Muscle layer of colon (tissue), 2 donors: ENCODE measurements around the gene PLEKHG4.

Source experiments
- H3K27ac ChIP-seq: one replicate; pipeline ENCODE4 v1.7.0; 2013; ENCODE audit warnings: low read depth, mild to moderate bottlenecking, low read length, moderate library complexity
- H3K27me3 ChIP-seq, 2 donors: one replicate each; pipeline ENCODE4 v1.7.0; 2013; ENCODE audit warnings: low read length in 2 of 2, mild to moderate bottlenecking in 2 of 2; ENCODE audit not compliant: insufficient read depth in 2 of 2, control insufficient read depth in 1 of 2
- H3K36me3 ChIP-seq: one replicate; pipeline ENCODE4 v1.7.0; 2013; ENCODE audit warnings: mild to moderate bottlenecking, low read length; ENCODE audit not compliant: insufficient read depth
- H3K4me1 ChIP-seq: one replicate; pipeline ENCODE4 v1.7.0; 2013; ENCODE audit warnings: mild to moderate bottlenecking, low read length; ENCODE audit not compliant: insufficient read depth
- H3K4me3 ChIP-seq, 2 donors: one replicate each; pipeline ENCODE4 v1.7.0; 2013; ENCODE audit warnings: low read length in 2 of 2, low read depth in 1 of 2, mild to moderate bottlenecking in 1 of 2, moderate library complexity in 1 of 2
- H3K9ac ChIP-seq: one replicate; pipeline ENCODE4 v1.7.0; 2013; ENCODE audit warnings: low read length
- H3K9me3 ChIP-seq: one replicate; pipeline ENCODE4 v1.7.0; 2013; ENCODE audit warnings: mild to moderate bottlenecking, low read length
- donor health status: abdominal sarcoma.
- donor health status: Adenocarcinoma of cecum.

PLEKHG4 gene

DNA sequence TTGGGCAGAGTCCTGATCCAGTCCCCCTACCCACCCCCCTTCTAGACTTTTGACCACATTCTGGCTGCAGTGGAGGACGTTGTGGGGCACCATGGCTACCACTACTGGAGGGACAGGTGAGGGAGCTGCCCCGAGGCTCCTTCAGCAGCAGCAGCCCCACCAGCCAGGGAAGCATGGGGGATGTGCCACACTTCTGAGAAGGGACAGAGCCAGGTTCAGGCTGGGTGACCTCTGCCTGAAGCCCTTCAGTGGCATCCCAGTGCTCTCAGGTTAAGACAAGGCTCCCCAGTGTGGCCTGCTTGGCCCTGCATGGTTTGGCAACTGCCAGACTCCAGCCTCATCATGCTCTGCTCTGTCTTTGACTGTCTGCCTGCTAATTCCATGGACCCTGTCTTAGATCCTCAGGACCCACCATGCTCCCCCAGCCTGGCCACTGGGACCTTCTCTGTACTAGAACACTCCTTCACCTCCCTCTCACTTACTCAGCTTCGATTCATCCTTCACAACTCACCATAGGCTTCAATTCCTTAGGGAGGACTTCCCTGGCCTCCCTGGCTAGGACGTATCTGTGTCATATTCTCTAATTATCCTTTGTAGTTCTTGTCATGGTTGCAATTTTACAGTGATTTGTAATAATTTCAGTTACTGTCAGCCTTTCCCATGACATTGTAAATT, 21.7 kb upstream of the PLEKHG4 start:
- H3K9ac ChIP-seq: no peak overlapping the region
- H3K27me3 ChIP-seq: peaks cover 0 to 17% of the 10 kb centered on the region in 2 donors
- no peaks in the 10 kb centered on the region for H3K4me1 ChIP-seq
- H3K36me3 ChIP-seq: no peaks in the 10 kb centered on the region
- H3K4me3 ChIP-seq: no peak overlapping the region
- H3K27ac ChIP-seq: no peak overlapping the region
- no peaks in the 10 kb centered on the region for H3K9me3 ChIP-seq

DNA sequence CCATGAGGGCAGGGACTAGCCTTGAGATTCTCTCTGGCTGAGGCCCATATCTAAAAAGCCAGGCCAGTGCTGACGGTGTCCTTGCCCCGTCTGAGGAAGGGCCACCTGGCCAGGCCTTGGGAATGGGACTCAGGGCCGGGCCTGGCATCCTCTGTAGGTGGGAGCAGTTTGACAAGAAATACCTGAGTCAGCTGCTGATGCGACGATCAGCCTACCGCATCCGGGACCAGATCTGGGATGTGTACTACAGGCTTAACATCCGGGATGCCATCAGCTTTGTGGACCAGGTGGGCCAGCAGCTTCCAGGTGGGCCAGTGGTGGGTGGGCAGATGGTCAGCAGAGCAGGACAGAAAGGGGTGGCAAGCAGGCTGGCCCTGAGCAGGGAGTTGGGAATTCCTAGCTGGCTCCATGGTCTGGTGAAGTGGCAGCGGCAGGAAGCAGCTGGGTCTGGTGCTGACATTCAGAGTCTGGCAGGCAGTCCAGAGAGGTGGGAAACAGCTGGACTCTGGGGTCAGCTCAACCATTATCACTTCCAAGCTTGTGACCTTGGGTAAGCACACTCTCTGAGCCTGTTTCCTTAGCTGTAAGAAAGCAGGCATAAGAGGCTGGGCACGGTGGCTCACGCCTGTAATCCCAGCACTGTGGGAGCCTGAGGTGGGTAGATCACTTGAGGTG, 21.0 kb upstream of the PLEKHG4 start:
- H3K27me3 ChIP-seq: peaks cover 0 to 13% of the 10 kb centered on the region in 2 donors
- H3K9me3 ChIP-seq: no peaks in the 10 kb centered on the region
- no peak overlapping the region for H3K9ac ChIP-seq
- H3K27ac ChIP-seq: no peak overlapping the region
- no peaks in the 10 kb centered on the region for H3K4me1 ChIP-seq
- H3K4me3 ChIP-seq: no peak overlapping the region
- no peaks in the 10 kb centered on the region for H3K36me3 ChIP-seq

DNA sequence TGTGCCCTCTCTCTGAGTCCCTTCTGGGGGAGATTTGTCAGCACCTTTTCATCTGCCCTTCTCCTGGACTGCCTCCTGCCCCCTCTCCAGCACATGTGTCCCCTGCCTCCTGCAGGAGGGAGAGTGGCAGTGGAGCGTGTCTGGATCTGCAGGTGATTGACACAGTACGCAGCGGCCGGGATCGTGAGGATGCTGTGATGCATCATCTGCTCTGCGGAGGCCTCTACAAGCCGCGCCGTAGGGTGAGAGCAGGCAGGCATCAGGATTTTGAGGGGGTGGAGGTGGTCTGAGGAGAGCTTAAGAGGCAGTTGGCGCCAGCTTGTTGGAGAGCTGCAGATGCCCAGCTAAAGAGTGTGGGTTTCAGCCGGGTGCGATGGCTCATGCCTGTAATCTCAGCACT, 19.6 kb upstream of the PLEKHG4 start:
- Histone ChIP-seq H3K36me3 (no peaks in the 10 kb centered on the region), H3K27me3 (peaks cover 0 to 13% of the 10 kb centered on the region in 2 donors), H3K4me3 (no peak overlapping the region), H3K27ac (no peak overlapping the region), H3K9ac (no peak overlapping the region), H3K4me1 (no peaks in the 10 kb centered on the region), H3K9me3 (no peaks in the 10 kb centered on the region)

DNA sequence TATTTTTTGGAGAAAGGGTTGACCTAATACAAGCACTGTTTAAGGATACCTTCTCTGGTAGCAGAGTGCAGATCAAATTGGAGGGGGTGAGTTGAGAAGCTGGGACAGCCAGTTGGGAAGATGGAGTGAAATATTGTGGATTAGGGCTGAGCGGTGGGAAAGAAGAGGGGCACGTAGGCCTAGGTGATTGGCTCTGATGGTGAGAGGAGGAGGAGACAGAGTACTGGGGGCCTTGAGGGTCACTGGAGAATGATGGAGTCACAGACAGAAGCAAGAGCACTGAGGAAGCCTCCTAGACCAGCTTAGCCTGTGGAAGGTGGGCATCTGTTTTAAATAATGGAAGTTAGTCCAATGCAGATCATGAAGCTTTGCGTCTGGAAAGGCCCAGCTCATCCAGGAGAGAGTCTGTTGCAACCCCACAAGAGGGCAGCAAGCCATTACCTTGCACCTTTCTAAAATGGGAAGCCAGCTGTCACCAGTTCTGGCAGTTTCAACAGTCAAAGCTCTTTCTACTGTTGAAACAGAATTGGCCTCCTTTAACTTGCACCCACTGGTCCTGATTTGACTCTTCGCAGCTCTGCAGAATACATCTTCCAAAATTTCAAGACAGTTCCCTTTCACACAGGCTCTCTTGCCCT, 18.8 kb upstream of the PLEKHG4 start:
- Histone ChIP-seq H3K4me3 (no peak overlapping the region), H3K27me3 (peaks cover 0 to 8% of the 10 kb centered on the region in 2 donors), H3K9me3 (no peaks in the 10 kb centered on the region), H3K27ac (no peak overlapping the region), H3K4me1 (no peaks in the 10 kb centered on the region), H3K36me3 (no peaks in the 10 kb centered on the region), H3K9ac (no peak overlapping the region)

DNA sequence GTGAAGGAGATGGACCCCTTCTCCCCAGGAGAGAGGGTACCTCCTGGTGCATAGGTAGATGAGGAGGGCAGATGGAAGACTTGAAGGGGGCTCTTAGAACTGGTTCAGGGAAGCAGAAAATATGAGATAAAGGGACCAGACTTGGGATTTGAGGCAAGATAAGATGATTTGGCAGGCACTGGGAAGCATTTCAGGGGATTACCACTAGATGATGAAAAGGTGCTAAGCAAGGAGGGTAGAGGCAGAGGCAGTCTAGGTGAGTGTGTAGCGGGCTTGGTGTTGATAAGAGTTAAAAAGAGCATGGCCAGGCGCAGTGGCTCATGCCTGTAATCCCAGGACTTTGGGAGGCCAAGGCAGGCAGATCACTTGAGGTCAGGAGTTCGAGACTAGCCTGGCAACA, 16.1 kb upstream of the PLEKHG4 start:
- no peaks in the 10 kb centered on the region for H3K36me3 ChIP-seq
- no peaks in the 10 kb centered on the region for H3K27me3 ChIP-seq

DNA sequence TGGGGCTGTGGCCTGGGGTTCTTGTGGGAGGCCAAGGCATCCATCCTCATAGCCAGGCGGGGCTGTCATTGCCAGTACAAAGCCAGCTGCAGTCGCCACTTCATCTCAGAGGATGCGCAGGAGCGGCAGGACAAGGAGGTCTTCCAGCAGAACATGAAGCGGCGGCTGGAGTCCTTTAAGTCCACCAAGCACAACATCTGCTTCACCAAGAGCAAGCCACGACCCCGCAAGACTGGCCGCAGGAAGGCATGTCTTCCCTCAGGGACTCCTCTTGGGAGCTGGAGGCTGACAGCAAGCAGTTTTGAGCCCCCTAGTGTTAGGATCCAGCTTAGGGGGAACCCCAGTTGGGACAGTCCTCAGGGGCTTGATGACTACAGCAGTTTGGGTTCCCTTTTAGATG, 15.1 kb upstream of the PLEKHG4 start:
- Histone ChIP-seq H3K27me3 (no peaks in the 10 kb centered on the region), H3K27ac (no peak overlapping the region), H3K36me3 (no peaks in the 10 kb centered on the region), H3K4me1 (no peaks in the 10 kb centered on the region), H3K9me3 (no peaks in the 10 kb centered on the region), H3K4me3 (no peak overlapping the region), H3K9ac (no peak overlapping the region)

More for the DNA sequence above, 16.1 kb upstream of the PLEKHG4 start:
- no peaks in the 10 kb centered on the region for H3K4me1 ChIP-seq
- no peak overlapping the region for H3K27ac ChIP-seq
- H3K4me3 ChIP-seq: no peak overlapping the region
- no peak overlapping the region for H3K9ac ChIP-seq
- H3K9me3 ChIP-seq: no peaks in the 10 kb centered on the region

DNA sequence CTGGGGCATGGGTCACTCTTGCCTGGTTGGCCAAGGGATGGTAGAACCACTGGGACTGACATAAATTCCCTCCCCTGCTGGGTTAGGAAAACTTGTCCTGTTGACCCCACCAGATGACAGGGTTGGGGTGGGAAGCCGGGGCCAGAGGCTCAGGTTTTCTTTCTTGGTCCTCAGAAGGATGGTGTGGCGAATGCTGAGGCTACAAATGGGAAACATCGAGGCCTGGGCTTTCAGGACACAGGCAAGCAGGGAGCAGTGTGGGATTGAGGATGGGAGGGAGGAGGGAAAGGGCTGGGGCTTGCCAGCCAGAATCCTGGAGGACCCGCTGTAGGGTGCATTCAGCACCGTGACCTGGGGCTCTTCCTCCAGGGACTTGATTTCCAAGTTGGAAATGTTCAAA, 14.5 kb upstream of the PLEKHG4 start:
- H3K27ac ChIP-seq: no peak overlapping the region
- H3K9ac ChIP-seq: no peak overlapping the region
- H3K36me3 ChIP-seq: no peaks in the 10 kb centered on the region
- H3K9me3 ChIP-seq: no peaks in the 10 kb centered on the region
- no peak overlapping the region for H3K4me3 ChIP-seq
- H3K27me3 ChIP-seq: no peaks in the 10 kb centered on the region
- H3K4me1 ChIP-seq: no peaks in the 10 kb centered on the region

DNA sequence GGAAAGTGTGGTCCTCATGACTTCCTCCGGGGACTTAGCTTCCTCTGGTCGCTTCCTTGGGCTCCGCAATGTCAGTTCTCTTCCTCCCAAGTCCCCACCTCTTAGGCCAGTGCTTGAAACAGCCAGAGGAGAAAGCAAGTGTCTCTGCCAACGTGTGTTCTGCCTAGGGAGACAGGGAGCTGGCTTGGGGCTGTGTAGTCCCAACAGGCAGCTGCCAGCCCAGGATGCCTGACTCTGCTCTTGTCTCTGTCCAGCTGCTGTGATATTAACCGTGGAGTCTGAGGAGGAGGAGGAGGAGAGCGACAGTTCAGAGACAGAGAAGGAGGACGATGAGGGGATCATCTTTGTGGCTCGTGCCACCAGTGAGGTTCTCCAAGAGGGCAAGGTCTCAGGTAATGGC, 13.5 kb upstream of the PLEKHG4 start:
- no peak overlapping the region for H3K9ac ChIP-seq
- no peak overlapping the region for H3K27ac ChIP-seq
- H3K27me3 ChIP-seq: no peaks in the 10 kb centered on the region
- H3K4me3 ChIP-seq: no peak overlapping the region
- H3K4me1 ChIP-seq: no peaks in the 10 kb centered on the region
- no peaks in the 10 kb centered on the region for H3K36me3 ChIP-seq
- no peaks in the 10 kb centered on the region for H3K9me3 ChIP-seq

DNA sequence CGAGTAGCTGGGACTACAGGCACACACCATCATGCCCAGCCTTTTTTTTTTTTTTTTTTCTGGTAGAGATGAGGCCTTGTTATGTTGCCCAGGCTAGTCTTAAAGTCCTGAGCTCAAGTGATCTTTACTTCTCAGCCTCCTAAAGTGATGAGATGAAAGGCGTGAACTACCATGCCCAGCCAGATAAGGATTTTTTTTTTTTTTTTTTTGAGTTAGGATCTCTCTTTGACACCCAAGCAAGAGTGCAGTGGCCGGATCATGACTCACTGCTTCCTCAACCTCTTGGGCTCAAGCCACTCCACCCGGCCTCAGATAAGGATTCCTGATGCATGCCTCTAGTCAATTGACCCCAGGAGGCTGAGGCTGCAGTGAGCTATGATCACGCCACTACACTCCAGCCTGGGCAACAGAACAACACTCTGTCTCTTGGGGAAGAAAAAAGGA, 11.2 kb upstream of the PLEKHG4 start:
- H3K27me3 ChIP-seq: no peaks in the 10 kb centered on the region
- H3K4me1 ChIP-seq: no peaks in the 10 kb centered on the region
- H3K36me3 ChIP-seq: no peaks in the 10 kb centered on the region
- H3K9ac ChIP-seq: no peak overlapping the region
- H3K9me3 ChIP-seq: no peaks in the 10 kb centered on the region
- H3K4me3 ChIP-seq: no peak overlapping the region
- H3K27ac ChIP-seq: no peak overlapping the region

DNA sequence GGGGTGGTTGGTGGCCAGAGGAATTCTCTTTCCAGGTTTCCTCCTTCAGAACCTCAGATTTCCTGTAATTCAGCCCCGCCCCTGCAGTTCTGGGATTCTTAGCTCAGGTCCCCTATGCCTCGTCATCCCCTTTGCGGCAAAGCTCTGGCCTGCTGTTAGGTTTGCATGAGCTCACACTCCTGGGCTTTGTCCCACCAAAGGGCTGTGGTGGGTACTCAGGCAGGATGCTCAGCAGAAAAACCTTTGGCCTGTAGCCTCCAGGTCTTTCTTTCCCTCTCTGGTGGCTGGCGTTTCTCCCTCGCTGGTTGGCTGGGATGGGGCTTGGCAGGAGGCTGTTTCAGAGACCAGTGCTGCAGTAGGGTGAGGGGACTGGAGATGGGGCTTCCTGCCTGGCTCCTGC, 9.6 kb upstream of the PLEKHG4 start:
- no peaks in the 10 kb centered on the region for H3K27me3 ChIP-seq
- no peak overlapping the region for H3K4me3 ChIP-seq
- no peaks in the 10 kb centered on the region for H3K36me3 ChIP-seq
- no peaks in the 10 kb centered on the region for H3K9me3 ChIP-seq
- H3K27ac ChIP-seq: no peak overlapping the region
- no peaks in the 10 kb centered on the region for H3K4me1 ChIP-seq
- H3K9ac ChIP-seq: no peak overlapping the region

DNA sequence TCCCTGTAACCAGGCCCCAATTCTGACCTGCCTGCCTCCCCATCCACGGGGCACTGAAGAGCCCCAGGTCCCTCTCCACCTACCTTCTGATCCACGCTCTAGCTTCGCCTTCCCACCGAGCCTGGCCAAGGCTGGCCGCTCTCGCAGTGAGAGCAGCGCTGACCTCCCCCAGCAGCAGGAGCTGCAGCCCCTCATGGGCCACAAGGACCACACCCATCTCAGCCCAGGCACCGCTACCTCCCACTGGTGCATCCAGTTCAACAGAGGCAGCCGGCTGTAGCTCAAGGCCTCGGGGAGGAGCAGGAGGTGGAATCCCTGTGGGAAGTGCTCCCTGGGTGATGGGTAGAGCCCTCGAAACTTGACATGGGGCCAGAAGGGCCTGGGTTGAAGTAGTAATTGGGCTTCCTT, 8.4 kb upstream of the PLEKHG4 start:
- no peaks in the 10 kb centered on the region for H3K4me1 ChIP-seq
- H3K36me3 ChIP-seq: no peaks in the 10 kb centered on the region
- H3K27me3 ChIP-seq: no peaks in the 10 kb centered on the region
- no peak overlapping the region for H3K4me3 ChIP-seq
- no peak overlapping the region for H3K9ac ChIP-seq
- no peaks in the 10 kb centered on the region for H3K9me3 ChIP-seq
- no peak overlapping the region for H3K27ac ChIP-seq
